ENCODE results near the gene BCAR1. TPM values are rescaled to one million over a fixed set of nuclear protein-coding genes. Genes with fewer than 3 reads are reported as not detected.

The BCAR1 gene
- total and polyA plus RNA-seq, 8 donors = 30.1 to 66.7 (median 48.9) TPM

DNA sequence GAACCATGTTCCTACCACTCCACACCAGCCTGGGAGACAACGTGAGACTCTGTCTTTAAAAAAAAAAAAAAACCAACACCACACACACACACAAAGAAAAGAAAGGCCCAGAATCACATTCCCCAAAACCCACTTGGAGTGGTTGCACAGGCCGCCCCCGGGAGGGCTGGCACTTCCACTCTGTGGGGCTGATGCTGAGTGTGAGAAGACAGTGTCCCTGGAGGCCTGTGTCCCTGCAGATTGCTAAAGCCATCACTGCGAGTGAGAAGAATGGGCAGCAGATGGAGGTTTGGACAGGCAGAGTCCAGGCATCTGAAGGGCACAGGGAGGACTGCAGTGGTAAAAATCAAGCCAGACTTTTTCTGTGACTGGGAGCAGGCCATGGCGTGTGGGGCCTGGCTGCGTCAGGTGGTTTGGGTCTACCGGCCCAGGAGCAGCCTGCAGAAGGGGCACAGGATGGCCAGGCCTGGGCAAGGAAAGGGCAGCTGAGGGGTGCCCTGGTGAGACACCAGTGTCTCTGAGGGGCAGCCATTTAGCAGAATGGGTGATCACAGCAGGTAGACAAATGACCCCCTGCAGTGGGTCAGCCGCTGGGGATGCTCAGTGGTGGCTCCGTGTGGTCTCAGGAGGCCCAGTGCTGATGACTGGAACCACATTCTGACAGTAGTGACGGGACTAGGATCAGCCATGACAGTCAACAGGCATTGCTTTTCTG, 57.5 kb downstream of the BCAR1 start:
- no peak overlapping the region for H3K27ac ChIP-seq
- H3K9me3 ChIP-seq = no peaks in the 10 kb centered on the region
- intact Hi-C loops (cut with DNase I) = no loop called here
- no peaks in the 10 kb centered on the region for H3K36me3 ChIP-seq
- FAIRE-seq (no peak), ATAC-seq (no peak), DNase-seq (peak in 1 of 6 donors; percentile 41)
- H3K4me3 ChIP-seq = no peak overlapping the region
- no peaks in the 10 kb centered on the region for H3K27me3 ChIP-seq
- TF ChIP-seq, protein P1, sequence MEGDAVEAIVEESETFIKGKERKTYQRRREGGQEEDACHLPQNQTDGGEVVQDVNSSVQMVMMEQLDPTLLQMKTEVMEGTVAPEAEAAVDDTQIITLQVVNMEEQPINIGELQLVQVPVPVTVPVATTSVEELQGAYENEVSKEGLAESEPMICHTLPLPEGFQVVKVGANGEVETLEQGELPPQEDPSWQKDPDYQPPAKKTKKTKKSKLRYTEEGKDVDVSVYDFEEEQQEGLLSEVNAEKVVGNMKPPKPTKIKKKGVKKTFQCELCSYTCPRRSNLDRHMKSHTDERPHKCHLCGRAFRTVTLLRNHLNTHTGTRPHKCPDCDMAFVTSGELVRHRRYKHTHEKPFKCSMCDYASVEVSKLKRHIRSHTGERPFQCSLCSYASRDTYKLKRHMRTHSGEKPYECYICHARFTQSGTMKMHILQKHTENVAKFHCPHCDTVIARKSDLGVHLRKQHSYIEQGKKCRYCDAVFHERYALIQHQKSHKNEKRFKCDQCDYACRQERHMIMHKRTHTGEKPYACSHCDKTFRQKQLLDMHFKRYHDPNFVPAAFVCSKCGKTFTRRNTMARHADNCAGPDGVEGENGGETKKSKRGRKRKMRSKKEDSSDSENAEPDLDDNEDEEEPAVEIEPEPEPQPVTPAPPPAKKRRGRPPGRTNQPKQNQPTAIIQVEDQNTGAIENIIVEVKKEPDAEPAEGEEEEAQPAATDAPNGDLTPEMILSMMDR (IDR thresholded peaks at IDR 0.05) = no peak
- WGBS, 2 donors = 84 to 87% methylated on average over 10 of the region's 10 CpGs
- no peaks in the 10 kb centered on the region for H3K4me1 ChIP-seq

DNA sequence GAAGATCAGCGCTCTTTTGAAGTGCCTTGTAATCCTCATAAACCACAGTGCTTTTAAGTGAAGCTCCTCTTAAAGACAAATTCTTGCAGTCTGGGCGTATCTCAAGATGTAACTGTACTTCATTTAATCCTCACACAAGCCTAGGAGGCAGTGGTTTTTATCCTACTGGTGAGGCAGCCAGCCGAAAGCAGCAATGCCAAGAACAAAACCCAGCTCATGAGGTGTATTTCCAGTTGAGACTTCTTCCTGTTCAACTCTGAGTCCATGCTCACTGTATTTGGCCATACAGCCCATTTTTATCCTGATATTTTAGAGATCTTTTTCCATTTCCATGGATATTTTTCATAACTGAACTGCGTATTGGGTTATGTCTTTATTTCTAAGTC, 58.2 kb downstream of the BCAR1 start:
- TF ChIP-seq, protein P1 (IDR thresholded peaks at IDR 0.05) = no peak
- no peaks in the 10 kb centered on the region for H3K27me3 ChIP-seq
- H3K36me3 ChIP-seq = no peaks in the 10 kb centered on the region
- no peak overlapping the region for H3K27ac ChIP-seq
- H3K4me1 ChIP-seq = no peaks in the 10 kb centered on the region
- H3K4me3 ChIP-seq = no peak overlapping the region
- FAIRE-seq (no peak), DNase-seq (no peak), ATAC-seq (no peak)
- H3K9me3 ChIP-seq = no peaks in the 10 kb centered on the region
- intact Hi-C loops (cut with DNase I) = no loop called here
- WGBS, 2 donors = 91 to 93% methylated on average over 4 of the region's 4 CpGs

DNA sequence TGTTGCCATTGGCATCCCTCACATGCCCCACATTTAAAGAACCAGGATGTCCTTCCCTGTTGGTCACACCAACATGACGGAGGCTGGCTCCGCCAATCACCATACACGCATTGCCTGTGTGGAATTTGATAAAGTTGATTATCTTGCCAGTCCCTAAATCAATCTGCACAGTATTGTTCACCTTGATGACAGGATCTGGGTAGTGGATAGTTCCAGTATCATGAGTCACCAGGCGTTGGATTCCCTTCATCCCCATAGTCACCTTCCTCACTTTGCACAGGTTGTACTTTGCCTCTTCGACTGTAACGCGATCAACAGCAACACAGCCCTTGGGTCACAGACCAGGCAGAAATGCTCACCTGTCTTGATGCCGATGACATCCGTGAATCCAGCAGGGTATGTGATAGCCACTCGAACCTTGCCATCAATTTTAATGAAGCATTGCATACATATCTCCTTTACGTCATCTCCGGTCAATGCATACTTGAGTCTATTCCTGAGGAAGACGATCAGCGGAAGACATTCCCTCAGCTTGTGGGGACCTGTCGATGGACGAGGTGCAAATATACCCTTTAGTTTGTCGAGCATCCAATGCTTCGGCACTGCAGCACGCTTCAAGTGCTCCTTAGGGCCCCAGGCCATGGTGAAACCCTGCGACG, 58.7 kb downstream of the BCAR1 start:
- peak in 1 of 6 donors; percentile 13 for DNase-seq
- H3K27ac ChIP-seq = no peak overlapping the region
- TF ChIP-seq, protein P1 (IDR thresholded peaks at IDR 0.05) = no peak
- no peak for ATAC-seq
- no peaks in the 10 kb centered on the region for H3K4me1 ChIP-seq
- H3K4me3 ChIP-seq = no peak overlapping the region
- WGBS, 2 donors = 92 to 94% methylated on average over 21 of the region's 21 CpGs
- no peak for FAIRE-seq
- no peaks in the 10 kb centered on the region for H3K36me3 ChIP-seq
- no peaks in the 10 kb centered on the region for H3K9me3 ChIP-seq
- intact Hi-C loops (cut with DNase I) = no loop called here
- H3K27me3 ChIP-seq = no peaks in the 10 kb centered on the region

DNA sequence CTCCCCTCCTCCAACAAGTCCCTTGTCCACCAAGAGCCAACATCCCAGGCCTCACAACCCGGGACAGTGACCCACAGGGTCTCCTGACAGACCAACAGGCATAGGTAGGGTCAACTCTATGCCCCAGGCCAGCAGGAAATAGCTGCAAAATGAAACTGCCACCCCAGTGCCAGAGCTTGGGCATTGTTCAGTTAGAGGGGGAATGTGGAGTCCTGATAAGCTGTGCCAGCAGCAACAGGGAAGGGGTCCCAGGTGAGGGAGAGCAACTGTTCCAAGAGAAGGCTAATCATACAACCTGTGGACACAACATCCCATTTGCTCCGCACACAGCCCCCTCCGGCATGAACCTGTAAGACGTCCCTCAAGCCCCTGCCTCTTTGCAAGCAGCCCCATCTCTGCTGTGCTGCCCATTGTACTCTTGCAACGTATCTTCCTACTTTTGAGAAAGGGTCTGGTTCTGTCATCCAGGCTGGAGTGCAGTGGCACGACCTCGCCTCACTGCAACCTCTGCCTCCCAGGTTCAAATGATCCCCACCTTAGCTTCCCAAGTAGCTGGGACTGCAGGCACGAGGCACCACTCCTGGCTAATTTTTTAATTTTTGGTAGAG, 61.7 kb downstream of the BCAR1 start:
- 87 to 90% methylated on average over 8 of the region's 8 CpGs for WGBS, 2 donors
- H3K9me3 ChIP-seq = no peaks in the 10 kb centered on the region
- FAIRE-seq = no peak
- TF ChIP-seq, protein P1 (IDR thresholded peaks at IDR 0.05) = no peak
- intact Hi-C loops (cut with DNase I) = no loop called here
- H3K4me3 ChIP-seq = no peak overlapping the region
- H3K27me3 ChIP-seq = no peaks in the 10 kb centered on the region
- no peaks in the 10 kb centered on the region for H3K36me3 ChIP-seq
- no peaks in the 10 kb centered on the region for H3K4me1 ChIP-seq
- no peak overlapping the region for H3K27ac ChIP-seq
- ATAC-seq = no peak
- DNase-seq = peak in 1 of 6 donors; percentile 20

Data from pancreas (tissue), 10 donors.